ENCODE measurements around the gene NPRL2.

NPRL2 gene

DNA sequence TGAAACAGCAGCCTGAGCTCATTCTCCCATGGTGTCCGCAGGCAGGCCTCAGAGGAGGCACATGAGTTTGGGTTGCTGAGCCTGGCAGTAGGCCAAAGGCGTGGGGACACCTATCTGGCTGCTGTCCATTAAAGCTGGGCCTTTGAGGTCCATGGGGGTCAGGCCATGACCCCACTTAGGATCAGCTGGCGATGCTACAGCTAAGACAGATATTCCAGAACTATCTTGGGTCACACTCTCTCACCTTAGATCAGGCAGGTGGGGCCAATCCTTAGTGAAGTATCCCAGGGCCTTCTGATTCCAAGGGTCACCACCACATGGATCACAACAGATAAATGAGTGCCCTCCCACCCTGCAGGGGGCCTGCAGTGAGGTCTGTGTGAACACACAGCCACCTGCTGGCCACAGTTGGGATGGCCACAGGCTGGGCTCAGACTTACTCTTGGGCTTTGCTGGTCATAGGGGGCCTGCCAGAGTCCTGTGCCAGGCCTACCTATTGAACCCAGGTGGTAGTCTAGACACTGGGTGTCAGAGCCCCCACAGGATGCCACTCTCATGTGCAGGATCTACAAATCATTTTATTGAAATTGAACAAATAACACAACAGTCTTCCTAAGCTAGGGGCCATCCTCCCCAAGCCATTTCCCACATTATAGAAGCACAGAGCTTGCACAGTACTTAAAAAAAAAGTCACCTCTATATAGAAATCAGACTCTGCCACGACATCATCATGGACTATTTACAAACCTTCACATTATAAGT, 26.0 kb downstream of the NPRL2 start:
- H3K36me3 ChIP-seq (replicated peaks in 1 of 2; ENCODE audit: control insufficient read depth in 2 of 2, insufficient read depth in 2 of 2, low read length in 2 of 2), result peaks cover 17 to 42% of the 10 kb centered on the region in 2 donors
- H4K8ac ChIP-seq (ENCODE audit: low read depth, low read length), result no peak overlapping the region
- H2BK120ac ChIP-seq (ENCODE audit: low read depth, low read length), result no peak overlapping the region
- H3K27ac ChIP-seq (replicated peaks; ENCODE audit: low read length), result no peak overlapping the region
- no peaks in the 10 kb centered on the region for H3K9me3 ChIP-seq (replicated peaks in 1 of 2; ENCODE audit: control insufficient read depth in 2 of 2, insufficient read depth in 1 of 2, low read depth in 1 of 2, low read length in 2 of 2)
- no peak overlapping the region for H2BK5ac ChIP-seq (ENCODE audit: low read length)
- no peak overlapping the region for H2BK15ac ChIP-seq (ENCODE audit: low read length)
- peak overlapping the region; percentile 25 for H3K18ac ChIP-seq (ENCODE audit: low read length)
- no peak overlapping the region for H3K14ac ChIP-seq (ENCODE audit: low read length)
- peaks cover 28 to 32% of the 10 kb centered on the region in 2 donors for H3K4me1 ChIP-seq (ENCODE audit: control insufficient read depth in 2 of 2, insufficient read depth in 1 of 2, low read depth in 1 of 2, low read length in 2 of 2)
- no peak overlapping the region for H2AFZ ChIP-seq (ENCODE audit: low read length)
- peaks cover 17% of the 10 kb centered on the region for H3K79me1 ChIP-seq (ENCODE audit: low read depth, low read length)
- no peak overlapping the region for H3K4ac ChIP-seq (ENCODE audit: low read length)
- peak overlapping the region in 1 of 2 donors; percentile 0 for H3K4me3 ChIP-seq (ENCODE audit: low read length in 2 of 2)
- no peak overlapping the region for H2BK12ac ChIP-seq (ENCODE audit: low read length)
- peak overlapping the region; percentile 28 for H4K91ac ChIP-seq (ENCODE audit: low read depth, low read length, poor library complexity)
- no peak overlapping the region for H3K23ac ChIP-seq (ENCODE audit: low read depth, low read length, poor library complexity)
- H2AK5ac ChIP-seq (ENCODE audit: low read depth, low read length), result peak overlapping the region; percentile 38
- no peaks in the 10 kb centered on the region for H3K27me3 ChIP-seq (ENCODE audit: control insufficient read depth in 3 of 3, insufficient read depth in 3 of 3, low read depth in 1 of 3, low read length in 3 of 3)
- no peak overlapping the region for H3K9ac ChIP-seq (ENCODE audit: low read depth, low read length, poor library complexity)
- no peak overlapping the region for H3K4me2 ChIP-seq (ENCODE audit: insufficient read depth, low read length, poor library complexity, severe bottlenecking)
- DNase-seq (ENCODE audit: low spot score), result no peak
- WGBS, 2 donors (ENCODE audit: extremely low coverage in 2 of 2, insufficient read length in 2 of 2, insufficient replicate concordance in 1 of 2), result no CpG with 5 or more reads among the region's 4 CpGs

DNA sequence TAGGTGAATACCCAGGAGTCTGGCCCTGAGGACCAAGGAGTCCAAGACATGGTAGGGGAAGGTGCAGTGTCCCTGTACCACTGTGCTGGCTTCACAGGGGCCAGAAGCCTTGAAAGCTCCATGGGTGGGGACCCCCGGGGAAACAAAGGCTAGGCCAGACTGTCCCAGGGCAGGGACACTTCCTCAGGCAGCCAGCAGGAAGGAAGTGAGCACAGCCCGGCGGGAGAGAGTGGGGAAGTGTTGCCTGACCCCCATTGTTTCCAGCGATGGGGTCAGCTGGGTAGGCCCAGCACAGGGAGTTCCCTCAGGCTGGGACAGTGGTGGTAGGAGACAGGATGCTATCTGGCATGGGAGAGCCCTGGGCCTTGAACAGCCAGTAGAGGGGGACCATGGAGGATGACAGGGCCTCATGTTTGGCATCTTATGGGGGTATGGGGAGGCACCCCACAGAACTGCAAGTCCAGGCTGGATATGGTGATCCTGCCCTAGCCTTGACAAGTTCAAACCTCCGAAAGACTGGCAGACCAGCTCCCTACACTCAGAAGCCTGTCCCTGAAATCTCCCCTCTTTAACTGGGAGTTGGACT, 26.9 kb downstream of the NPRL2 start:
- WGBS, 2 donors (ENCODE audit: extremely low coverage in 2 of 2, insufficient read length in 2 of 2, insufficient replicate concordance in 1 of 2), result no CpG with 5 or more reads among the region's 5 CpGs
- peak overlapping the region; percentile 68 for H2BK12ac ChIP-seq (ENCODE audit: low read length)
- H3K27ac ChIP-seq (replicated peaks; ENCODE audit: low read length), result no peak overlapping the region

DNA sequence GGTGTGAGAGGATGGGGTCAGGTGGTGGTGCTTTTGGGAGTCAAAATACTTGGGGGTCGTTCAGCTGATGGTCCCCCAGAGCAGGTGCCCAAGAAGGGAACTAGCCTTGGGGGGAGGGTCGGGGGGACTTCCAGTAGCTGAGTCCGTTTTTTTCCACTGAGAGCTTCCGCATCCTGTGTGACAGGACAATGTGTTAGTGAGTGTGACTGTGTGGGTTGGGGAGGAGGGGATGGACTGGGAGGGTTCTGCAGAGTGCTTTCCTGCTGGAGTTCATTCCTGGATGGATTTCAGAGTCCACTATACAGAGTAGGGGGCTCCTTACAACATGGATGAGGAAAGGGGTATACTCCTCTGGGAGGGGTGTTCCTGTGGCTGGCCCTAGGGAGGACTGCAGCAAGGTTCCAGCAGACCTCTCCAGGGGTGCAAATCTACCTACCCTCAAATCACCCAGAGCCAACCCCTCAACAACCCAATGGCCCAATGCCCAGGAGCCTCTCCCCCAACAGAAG, 27.4 kb downstream of the NPRL2 start:
- H3K4ac ChIP-seq (ENCODE audit: low read length), result no peak overlapping the region
- WGBS, 2 donors (ENCODE audit: extremely low coverage in 2 of 2, insufficient read length in 2 of 2, insufficient replicate concordance in 1 of 2), result no CpG with 5 or more reads among the region's 4 CpGs
- no peak overlapping the region for H2BK5ac ChIP-seq (ENCODE audit: low read length)
- H2AK5ac ChIP-seq (ENCODE audit: low read depth, low read length), result peak overlapping the region; percentile 90
- no peaks in the 10 kb centered on the region for H3K9me3 ChIP-seq (replicated peaks in 1 of 2; ENCODE audit: control insufficient read depth in 2 of 2, insufficient read depth in 1 of 2, low read depth in 1 of 2, low read length in 2 of 2)
- H2BK120ac ChIP-seq (ENCODE audit: low read depth, low read length), result peak overlapping the region; percentile 94
- no peak overlapping the region for H3K27ac ChIP-seq (replicated peaks; ENCODE audit: low read length)
- H2BK12ac ChIP-seq (ENCODE audit: low read length), result peak overlapping the region; percentile 68
- peak overlapping the region; percentile 99 for H2BK15ac ChIP-seq (ENCODE audit: low read length)
- H3K18ac ChIP-seq (ENCODE audit: low read length), result peak overlapping the region; percentile 23
- H3K4me2 ChIP-seq (ENCODE audit: insufficient read depth, low read length, poor library complexity, severe bottlenecking), result peak overlapping the region; percentile 54
- H3K36me3 ChIP-seq (replicated peaks in 1 of 2; ENCODE audit: control insufficient read depth in 2 of 2, insufficient read depth in 2 of 2, low read length in 2 of 2), result peaks cover 28 to 51% of the 10 kb centered on the region in 2 donors
- H3K9ac ChIP-seq (ENCODE audit: low read depth, low read length, poor library complexity), result peak overlapping the region; percentile 21
- peaks cover 26% of the 10 kb centered on the region for H3K79me1 ChIP-seq (ENCODE audit: low read depth, low read length)
- no peak overlapping the region for H4K91ac ChIP-seq (ENCODE audit: low read depth, low read length, poor library complexity)
- no peak overlapping the region for H4K8ac ChIP-seq (ENCODE audit: low read depth, low read length)
- no peak overlapping the region for H3K4me3 ChIP-seq (ENCODE audit: low read length in 2 of 2)
- DNase-seq (ENCODE audit: low spot score), result no peak
- no peak overlapping the region for H3K23ac ChIP-seq (ENCODE audit: low read depth, low read length, poor library complexity)
- H2AFZ ChIP-seq (ENCODE audit: low read length), result no peak overlapping the region
- H3K14ac ChIP-seq (ENCODE audit: low read length), result no peak overlapping the region
- H3K4me1 ChIP-seq (ENCODE audit: control insufficient read depth in 2 of 2, insufficient read depth in 1 of 2, low read depth in 1 of 2, low read length in 2 of 2), result peaks cover 30 to 35% of the 10 kb centered on the region in 2 donors
- H3K27me3 ChIP-seq (ENCODE audit: control insufficient read depth in 3 of 3, insufficient read depth in 3 of 3, low read depth in 1 of 3, low read length in 3 of 3), result no peaks in the 10 kb centered on the region

More for the DNA sequence above, 26.9 kb downstream of the NPRL2 start:
- Histone ChIP-seq H3K18ac (ENCODE audit: low read length) (peak overlapping the region; percentile 23), H2BK120ac (ENCODE audit: low read depth, low read length) (no peak overlapping the region), H3K14ac (ENCODE audit: low read length) (no peak overlapping the region), H3K4me1 (ENCODE audit: control insufficient read depth in 2 of 2, insufficient read depth in 1 of 2, low read depth in 1 of 2, low read length in 2 of 2) (peaks cover 32 to 33% of the 10 kb centered on the region in 2 donors), H3K4ac (ENCODE audit: low read length) (no peak overlapping the region), H2BK15ac (ENCODE audit: low read length) (peak overlapping the region; percentile 14), H3K79me1 (ENCODE audit: low read depth, low read length) (peaks cover 20% of the 10 kb centered on the region), H3K9me3 (replicated peaks in 1 of 2; ENCODE audit: control insufficient read depth in 2 of 2, insufficient read depth in 1 of 2, low read depth in 1 of 2, low read length in 2 of 2) (no peaks in the 10 kb centered on the region), H2AK5ac (ENCODE audit: low read depth, low read length) (peak overlapping the region; percentile 44), H4K91ac (ENCODE audit: low read depth, low read length, poor library complexity) (no peak overlapping the region), H3K27me3 (ENCODE audit: control insufficient read depth in 3 of 3, insufficient read depth in 3 of 3, low read depth in 1 of 3, low read length in 3 of 3) (no peaks in the 10 kb centered on the region), H4K8ac (ENCODE audit: low read depth, low read length) (no peak overlapping the region), H3K36me3 (replicated peaks in 1 of 2; ENCODE audit: control insufficient read depth in 2 of 2, insufficient read depth in 2 of 2, low read length in 2 of 2) (peaks cover 23 to 45% of the 10 kb centered on the region in 2 donors), H3K9ac (ENCODE audit: low read depth, low read length, poor library complexity) (peak overlapping the region; percentile 21), H3K4me2 (ENCODE audit: insufficient read depth, low read length, poor library complexity, severe bottlenecking) (no peak overlapping the region), H2BK5ac (ENCODE audit: low read length) (no peak overlapping the region), H3K4me3 (ENCODE audit: low read length in 2 of 2) (no peak overlapping the region), H2AFZ (ENCODE audit: low read length) (no peak overlapping the region), H3K23ac (ENCODE audit: low read depth, low read length, poor library complexity) (no peak overlapping the region)
- DNase-seq (ENCODE audit: low spot score), result no peak
